Osteocyte (in vitro differentiated cells): ENCODE data around the gene TMEM63C. TPM values are rescaled to one million over a fixed set of nuclear protein-coding genes. Genes with fewer than 3 reads are reported as not detected.

Experiments
- DNase-seq: peaks from one replicate; pipeline ENCODE4 v3.0.0; 2021; ENCODE audit warnings: mixed read lengths; ENCODE audit not compliant: unreplicated experiment; ENCODE audit errors: extremely low spot score
- H3K27ac Mint-ChIP-seq: one replicate; pipeline ENCODE4 v1.8.0; 2021; ENCODE audit warnings: mild to moderate bottlenecking, mixed read lengths; ENCODE audit not compliant: unreplicated experiment
- H3K27me3 Mint-ChIP-seq: one replicate; pipeline ENCODE4 v1.8.0; 2021; ENCODE audit warnings: mixed read lengths; ENCODE audit not compliant: unreplicated experiment
- H3K36me3 Mint-ChIP-seq: one replicate; pipeline ENCODE4 v1.8.0; 2021; ENCODE audit warnings: mixed read lengths; ENCODE audit not compliant: unreplicated experiment
- H3K4me1 Mint-ChIP-seq: one replicate; pipeline ENCODE4 v1.8.0; 2021; ENCODE audit warnings: mixed read lengths; ENCODE audit not compliant: unreplicated experiment
- H3K4me3 Mint-ChIP-seq: one replicate; pipeline ENCODE4 v1.8.0; 2021; ENCODE audit warnings: mild to moderate bottlenecking, moderate library complexity, mixed read lengths; ENCODE audit not compliant: unreplicated experiment
- H3K9me3 Mint-ChIP-seq: one replicate; pipeline ENCODE4 v1.8.0; 2021; ENCODE audit warnings: mixed read lengths; ENCODE audit not compliant: unreplicated experiment
- total RNA-seq: library from RNA; stranded (reverse); gene quantifications from 2 replicates; pipeline ENCODE4 v1.2.1, GENCODE V29; 2021
- TF ChIP-seq, protein P1 (sequence below): fragments of 200-600 bp; sonication (generic); IDR thresholded peaks from 2 replicates; pipeline ENCODE4 v1.5.0; 2021; ENCODE audit warnings: antibody characterized with exemption, mild to moderate bottlenecking, moderate library complexity

Gene TMEM63C
- total RNA-seq, 1 donor from 2014 or later: 0.11 TPM

- H3K4me3 Mint-ChIP-seq: no peak overlapping the region
- no peaks in the 10 kb centered on the region for H3K36me3 Mint-ChIP-seq
- H3K27ac Mint-ChIP-seq: no peak overlapping the region
- DNase-seq: no peak
- peaks cover 8% of the 10 kb centered on the region for H3K27me3 Mint-ChIP-seq
- H3K9me3 Mint-ChIP-seq: no peaks in the 10 kb centered on the region
- TF ChIP-seq, protein P1, sequence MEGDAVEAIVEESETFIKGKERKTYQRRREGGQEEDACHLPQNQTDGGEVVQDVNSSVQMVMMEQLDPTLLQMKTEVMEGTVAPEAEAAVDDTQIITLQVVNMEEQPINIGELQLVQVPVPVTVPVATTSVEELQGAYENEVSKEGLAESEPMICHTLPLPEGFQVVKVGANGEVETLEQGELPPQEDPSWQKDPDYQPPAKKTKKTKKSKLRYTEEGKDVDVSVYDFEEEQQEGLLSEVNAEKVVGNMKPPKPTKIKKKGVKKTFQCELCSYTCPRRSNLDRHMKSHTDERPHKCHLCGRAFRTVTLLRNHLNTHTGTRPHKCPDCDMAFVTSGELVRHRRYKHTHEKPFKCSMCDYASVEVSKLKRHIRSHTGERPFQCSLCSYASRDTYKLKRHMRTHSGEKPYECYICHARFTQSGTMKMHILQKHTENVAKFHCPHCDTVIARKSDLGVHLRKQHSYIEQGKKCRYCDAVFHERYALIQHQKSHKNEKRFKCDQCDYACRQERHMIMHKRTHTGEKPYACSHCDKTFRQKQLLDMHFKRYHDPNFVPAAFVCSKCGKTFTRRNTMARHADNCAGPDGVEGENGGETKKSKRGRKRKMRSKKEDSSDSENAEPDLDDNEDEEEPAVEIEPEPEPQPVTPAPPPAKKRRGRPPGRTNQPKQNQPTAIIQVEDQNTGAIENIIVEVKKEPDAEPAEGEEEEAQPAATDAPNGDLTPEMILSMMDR: no peak
- H3K4me1 Mint-ChIP-seq: no peaks in the 10 kb centered on the region
Observed at GRCh38 chr14:77206261-77206824, 24.7 kb downstream of the TMEM63C start.

- H3K36me3 Mint-ChIP-seq: no peaks in the 10 kb centered on the region
- TF ChIP-seq, protein P1: no peak
- H3K27me3 Mint-ChIP-seq: peaks cover 8% of the 10 kb centered on the region
- no peak overlapping the region for H3K4me3 Mint-ChIP-seq
- H3K4me1 Mint-ChIP-seq: no peaks in the 10 kb centered on the region
- DNase-seq: no peak
- no peaks in the 10 kb centered on the region for H3K9me3 Mint-ChIP-seq
- no peak overlapping the region for H3K27ac Mint-ChIP-seq
Observed at GRCh38 chr14:77206877-77207389, 25.3 kb downstream of the TMEM63C start.

- no peak overlapping the region for H3K27ac Mint-ChIP-seq
- peaks cover 9% of the 10 kb centered on the region for H3K27me3 Mint-ChIP-seq
- no peak overlapping the region for H3K4me3 Mint-ChIP-seq
- TF ChIP-seq, protein P1: no peak
- no peaks in the 10 kb centered on the region for H3K36me3 Mint-ChIP-seq
- H3K9me3 Mint-ChIP-seq: no peaks in the 10 kb centered on the region
- H3K4me1 Mint-ChIP-seq: no peaks in the 10 kb centered on the region
- peak; percentile 92 for DNase-seq
Observed at GRCh38 chr14:77208291-77208978, 26.8 kb downstream of the TMEM63C start.

DNA sequence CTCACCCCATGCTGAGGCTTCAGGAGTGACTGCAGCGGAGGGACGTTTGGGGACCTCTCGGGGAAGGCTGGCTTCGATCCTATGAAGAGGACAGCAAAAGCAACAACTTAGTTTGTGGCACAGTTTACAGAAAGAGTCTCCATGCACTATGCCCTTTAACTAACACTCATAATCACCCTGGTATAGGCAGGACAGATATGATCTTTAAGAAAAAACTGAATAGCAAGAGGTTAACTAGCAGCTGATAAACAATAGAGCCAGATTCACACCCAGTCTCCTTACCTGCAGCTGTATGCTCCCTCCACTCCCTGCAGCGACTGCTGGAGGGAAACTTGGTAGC, 27.4 kb downstream of the TMEM63C start:
- H3K9me3 Mint-ChIP-seq: no peaks in the 10 kb centered on the region
- H3K4me3 Mint-ChIP-seq: no peak overlapping the region
- H3K36me3 Mint-ChIP-seq: no peaks in the 10 kb centered on the region
- no peak for DNase-seq
- H3K27ac Mint-ChIP-seq: no peak overlapping the region
- H3K27me3 Mint-ChIP-seq: peaks cover 6% of the 10 kb centered on the region
- H3K4me1 Mint-ChIP-seq: no peaks in the 10 kb centered on the region
- TF ChIP-seq, protein P1: no peak

DNA sequence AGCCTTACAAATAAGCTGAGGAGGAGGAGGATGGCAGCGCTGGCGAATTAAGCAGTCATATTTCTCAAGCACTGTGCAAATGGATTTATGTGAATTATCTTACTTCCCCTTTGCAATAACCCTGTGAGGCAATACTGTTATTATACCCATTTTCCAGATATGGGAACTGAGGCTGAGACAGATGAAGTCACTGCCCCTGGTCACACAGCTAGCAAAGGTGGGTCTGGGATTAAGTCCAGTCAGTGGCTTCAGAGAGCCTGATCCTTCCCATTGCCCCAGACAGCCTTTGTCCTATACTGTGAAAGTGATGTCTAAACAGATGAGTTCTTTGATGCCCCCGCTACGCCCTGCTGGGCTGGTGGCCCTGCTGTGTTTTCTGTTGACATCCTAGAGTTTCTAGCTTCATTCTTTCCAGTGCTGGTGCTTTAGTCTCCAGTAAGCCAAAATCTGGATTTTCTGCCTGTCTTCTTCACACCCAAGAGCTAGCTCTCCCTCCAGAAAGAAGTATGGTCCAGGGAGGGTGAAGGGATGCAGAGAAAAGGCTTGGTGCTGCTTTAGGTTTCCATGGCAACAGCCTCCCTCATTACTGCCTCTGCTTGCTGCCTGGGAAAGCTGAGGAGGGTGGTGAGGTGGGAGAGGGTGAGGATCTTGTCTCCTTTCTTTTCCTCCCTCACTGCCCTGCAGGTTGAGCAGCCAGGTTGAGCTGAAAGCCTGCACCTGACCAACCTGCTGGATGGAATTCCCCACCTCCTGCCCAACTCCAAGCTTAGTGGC, 30.7 kb downstream of the TMEM63C start:
- Mint-ChIP-seq H3K4me1 (no peaks in the 10 kb centered on the region), H3K36me3 (no peaks in the 10 kb centered on the region), H3K4me3 (no peak overlapping the region), H3K27ac (no peak overlapping the region), H3K9me3 (no peaks in the 10 kb centered on the region), H3K27me3 (peaks cover 21% of the 10 kb centered on the region)
- TF ChIP-seq, protein P1: no peak
- DNase-seq: no peak
